Chondrocyte (in vitro differentiated cells): ENCODE results near the gene RAD51B. TPM values are rescaled to one million over a fixed set of nuclear protein-coding genes. Genes with fewer than 3 reads are reported as not detected.

Experiments
- DNase-seq: peaks from one replicate; pipeline ENCODE4 v3.0.0; 2021; ENCODE audit warnings: mixed read lengths, low spot score
- H3K27ac Mint-ChIP-seq: one replicate; pipeline ENCODE4 v1.8.0; 2021; ENCODE audit warnings: mild to moderate bottlenecking, moderate library complexity, mixed read lengths; ENCODE audit not compliant: unreplicated experiment
- H3K27me3 Mint-ChIP-seq: 2 replicates; pipeline ENCODE4 v1.8.0; 2021; ENCODE audit warnings: low read depth, mixed read lengths
- H3K36me3 Mint-ChIP-seq: 2 replicates; pipeline ENCODE4 v1.8.0; 2021; ENCODE audit warnings: low read depth, mixed read lengths
- H3K4me1 Mint-ChIP-seq: 2 replicates; pipeline ENCODE4 v1.8.0; 2021; ENCODE audit warnings: low read depth, mild to moderate bottlenecking, mixed read lengths
- H3K4me3 Mint-ChIP-seq: one replicate; pipeline ENCODE4 v1.8.0; 2021; ENCODE audit warnings: mild to moderate bottlenecking, moderate library complexity, mixed read lengths; ENCODE audit not compliant: unreplicated experiment
- H3K9me3 Mint-ChIP-seq: 2 replicates; pipeline ENCODE4 v1.8.0; 2021; ENCODE audit warnings: low read depth, mixed read lengths
- CTCF ChIP-seq: fragments of 200-600 bp; sonication (generic); IDR thresholded peaks from 2 replicates; pipeline ENCODE4 v1.5.0; 2021; ENCODE audit warnings: antibody characterized with exemption, mild to moderate bottlenecking, moderate library complexity
- total RNA-seq: library from RNA; stranded (reverse); gene quantifications from 3 replicates; pipeline ENCODE4 v1.2.1, GENCODE V29; 2021

The RAD51B gene
- total RNA-seq, 1 donor from 2014 or later: 8.2 TPM

GRCh38 chr14:67932708-67933246, 113.2 kb downstream of the RAD51B start:
- Mint-ChIP-seq H3K9me3 (peaks cover 19% of the 10 kb centered on the region), H3K4me3 (no peak overlapping the region), H3K4me1 (peaks cover 6% of the 10 kb centered on the region), H3K36me3 (peaks cover 4% of the 10 kb centered on the region), H3K27ac (no peak overlapping the region), H3K27me3 (no peaks in the 10 kb centered on the region)
- TF ChIP-seq CTCF: no peak
- DNase-seq: no peak

GRCh38 chr14:67933266-67933665, 113.7 kb downstream of the RAD51B start:
- Mint-ChIP-seq H3K4me3 (no peak overlapping the region), H3K27ac (no peak overlapping the region), H3K36me3 (peaks cover 4% of the 10 kb centered on the region), H3K9me3 (peaks cover 16% of the 10 kb centered on the region), H3K4me1 (peaks cover 11% of the 10 kb centered on the region), H3K27me3 (no peaks in the 10 kb centered on the region)
- DNase-seq: no peak
- TF ChIP-seq CTCF: no peak

GRCh38 chr14:67934087-67934486, 114.5 kb downstream of the RAD51B start:
- peak; percentile 92 for TF ChIP-seq CTCF
- Mint-ChIP-seq H3K9me3 (peaks cover 15% of the 10 kb centered on the region), H3K4me1 (peaks cover 16% of the 10 kb centered on the region), H3K27ac (no peak overlapping the region), H3K4me3 (no peak overlapping the region), H3K27me3 (no peaks in the 10 kb centered on the region), H3K36me3 (peaks cover 4% of the 10 kb centered on the region)
- DNase-seq: no peak

GRCh38 chr14:67934862-67935261, 115.3 kb downstream of the RAD51B start:
- Mint-ChIP-seq H3K27me3 (no peaks in the 10 kb centered on the region), H3K9me3 (peaks cover 10% of the 10 kb centered on the region), H3K4me1 (peaks cover 16% of the 10 kb centered on the region), H3K36me3 (peaks cover 4% of the 10 kb centered on the region), H3K4me3 (no peak overlapping the region), H3K27ac (no peak overlapping the region)
- DNase-seq: no peak
- TF ChIP-seq CTCF: no peak

- H3K4me1 Mint-ChIP-seq: peaks cover 19% of the 10 kb centered on the region
- H3K27me3 Mint-ChIP-seq: no peaks in the 10 kb centered on the region
- peaks cover 5% of the 10 kb centered on the region for H3K9me3 Mint-ChIP-seq
- no peak for TF ChIP-seq CTCF
- no peak overlapping the region for H3K4me3 Mint-ChIP-seq
- no peak overlapping the region for H3K27ac Mint-ChIP-seq
- DNase-seq: no peak
- no peaks in the 10 kb centered on the region for H3K36me3 Mint-ChIP-seq
Observed at GRCh38 chr14:67935371-67935770, 115.8 kb downstream of the RAD51B start.
